GM23338 (cell line): ENCODE measurements around the gene ADGRG1. TPM values are rescaled to one million over a fixed set of nuclear protein-coding genes. Genes with fewer than 3 reads are reported as not detected.

Experiments
- ATAC-seq: fragments of 200-7000 bp; cut with Tn5 transposase; 3 replicates; pipeline ENCODE4 v1.9.1; 2020
- DNase-seq: peaks from one replicate; pipeline ENCODE4 v3.0.0-alpha.2; 2015; ENCODE audit warnings: low spot score
- H2AFZ ChIP-seq: fragments of 200-600 bp; sonication (generic); 2 replicates; pipeline ENCODE4 v1.8.0; 2016; ENCODE audit warnings: antibody characterized with exemption, mild to moderate bottlenecking, moderate library complexity
- H3F3A ChIP-seq: fragments of 200-600 bp; sonication (generic); replicated peaks from 2 replicates; pipeline ENCODE4 v1.8.0; 2017; ENCODE audit warnings: antibody characterized with exemption, mixed run types, low read depth
- H3K27ac ChIP-seq: fragments of 200-600 bp; sonication (generic); 2 replicates; pipeline ENCODE4 v1.6.1; 2016; ENCODE audit warnings: low read depth
- H3K27me3 ChIP-seq: fragments of 200-600 bp; sonication (generic); 2 replicates; pipeline ENCODE4 v1.8.0; 2016; ENCODE audit warnings: mild to moderate bottlenecking, mixed run types, moderate library complexity; ENCODE audit not compliant: insufficient read depth
- H3K36me3 ChIP-seq: fragments of 200-600 bp; sonication (generic); 2 replicates; pipeline ENCODE4 v1.8.0; 2016; ENCODE audit warnings: mild to moderate bottlenecking; ENCODE audit not compliant: insufficient read depth
- H3K4me1 ChIP-seq: fragments of 200-600 bp; sonication (generic); 2 replicates; pipeline ENCODE4 v1.8.0; 2016; ENCODE audit warnings: mild to moderate bottlenecking, moderate library complexity; ENCODE audit not compliant: insufficient read depth
- H3K4me2 ChIP-seq: fragments of 200-600 bp; sonication (generic); 2 replicates; pipeline ENCODE4 v1.7.1; 2017; ENCODE audit warnings: mixed run types
- H3K4me3 ChIP-seq: fragments of 200-600 bp; sonication (generic); 2 replicates; pipeline ENCODE4 v1.6.1; 2016; ENCODE audit warnings: mixed run types
- H3K79me2 ChIP-seq: fragments of 200-600 bp; sonication (generic); replicated peaks from 2 replicates; pipeline ENCODE4 v1.8.0; 2017; ENCODE audit warnings: mild to moderate bottlenecking; ENCODE audit not compliant: insufficient read depth
- H3K9me2 ChIP-seq: fragments of 200-600 bp; sonication (generic); 2 replicates; pipeline ENCODE4 v1.8.0; 2017; ENCODE audit not compliant: insufficient read depth
- H4K20me1 ChIP-seq: fragments of 200-600 bp; sonication (generic); replicated peaks from 2 replicates; pipeline ENCODE4 v1.8.0; 2017; ENCODE audit warnings: mild to moderate bottlenecking; ENCODE audit not compliant: insufficient read depth
- H3K27ac Mint-ChIP-seq: 2 replicates; pipeline ENCODE4 v1.8.0; 2020; ENCODE audit warnings: inconsistent platforms, mild to moderate bottlenecking, moderate library complexity, mixed read lengths
- H3K27me3 Mint-ChIP-seq: 3 replicates; pipeline ENCODE4 v1.8.0; 2022; ENCODE audit warnings: low read depth, mild to moderate bottlenecking, moderate library complexity, mixed read lengths, inconsistent platforms; ENCODE audit not compliant: insufficient read depth, poor library complexity
- H3K36me3 Mint-ChIP-seq: 3 replicates; pipeline ENCODE4 v1.8.0; 2021; ENCODE audit warnings: low read depth, mild to moderate bottlenecking, inconsistent platforms, moderate library complexity, mixed read lengths
- H3K4me1 Mint-ChIP-seq: 3 replicates; pipeline ENCODE4 v1.8.0; 2020; ENCODE audit warnings: mild to moderate bottlenecking, inconsistent platforms, mixed read lengths
- H3K4me3 Mint-ChIP-seq: 3 replicates; pipeline ENCODE4 v1.8.0; 2021; ENCODE audit warnings: moderate library complexity, mild to moderate bottlenecking, inconsistent platforms, mixed read lengths
- H3K9me3 Mint-ChIP-seq: 3 replicates; pipeline ENCODE4 v1.8.0; 2020; ENCODE audit warnings: moderate library complexity, mild to moderate bottlenecking, inconsistent platforms, mixed read lengths
- CREB1 ChIP-seq: fragments of 250-450 bp; sonication (Bioruptor Pico); IDR thresholded peaks from 2 replicates; pipeline ENCODE4 v1.5.0; 2020; ENCODE audit warnings: low read depth, mild to moderate bottlenecking, moderate library complexity
- CTCF ChIP-seq, 2 experiments: fragments of 200-600 bp in 1 of 2; sonication (generic) in 1 of 2; conservative IDR thresholded peaks; 2 replicates each; pipeline versions ENCODE4 v1.5.1 to v1.6.1; 2016 to 2017; ENCODE audit warnings: antibody characterized with exemption in 2 of 2, low read depth in 2 of 2, mild to moderate bottlenecking in 2 of 2, moderate library complexity in 1 of 2
- ETS1 ChIP-seq: IDR thresholded peaks from 2 replicates; pipeline ENCODE4 v1.6.1; 2016; ENCODE audit warnings: antibody characterized with exemption
- EZH2 ChIP-seq: fragments of 200-600 bp; sonication (generic); IDR thresholded peaks from one replicate; pipeline ENCODE4 v1.8.0; 2017; ENCODE audit warnings: antibody characterized with exemption, mild to moderate bottlenecking, low read depth; ENCODE audit not compliant: unreplicated experiment
- EZH2phosphoT487 ChIP-seq: fragments of 200-600 bp; sonication (generic); IDR thresholded peaks from one replicate; pipeline ENCODE4 v1.8.1; 2018; ENCODE audit warnings: antibody characterized with exemption; ENCODE audit not compliant: unreplicated experiment
- JUNB ChIP-seq: IDR thresholded peaks from one replicate; pipeline ENCODE4 v1.6.1; 2016; ENCODE audit warnings: antibody characterized with exemption; ENCODE audit not compliant: unreplicated experiment
- POLR2AphosphoS5 ChIP-seq: IDR thresholded peaks from 2 replicates; pipeline ENCODE4 v1.6.1; 2016; ENCODE audit warnings: antibody characterized with exemption, low read depth
- REST ChIP-seq: IDR thresholded peaks from one replicate; pipeline ENCODE4 v1.6.1; 2018; ENCODE audit warnings: antibody characterized with exemption; ENCODE audit not compliant: unreplicated experiment
- STAT1 ChIP-seq: IDR thresholded peaks from one replicate; pipeline ENCODE4 v1.6.1; 2016; ENCODE audit warnings: antibody characterized with exemption; ENCODE audit not compliant: unreplicated experiment
- ZNF114 ChIP-seq: fragments of 250-450 bp; sonication (Bioruptor Pico); IDR thresholded peaks from 2 replicates; pipeline ENCODE4 v1.5.0; 2020; ENCODE audit warnings: mild to moderate bottlenecking, moderate library complexity
- ZNF331 ChIP-seq: fragments of 250-450 bp; sonication (Bioruptor Pico); IDR thresholded peaks from 2 replicates; pipeline ENCODE4 v1.5.0; 2020; ENCODE audit warnings: low read depth, mild to moderate bottlenecking, moderate library complexity
- polyA plus RNA-seq: library from polyadenylated mRNA; unstranded; fragments of >200 nt; fragmentation: Nextera tagmentation; extraction: Ambion mirVana; gene quantifications from 2 replicates; pipeline ENCODE4 v1.2.1, GENCODE V29; 2016
- total RNA-seq: library from RNA; depleted of rRNA; stranded (reverse); fragments of >200 nt; shearing (Covaris generic); gene quantifications from 2 replicates; pipeline ENCODE4 v1.2.3, GENCODE V29; 2014

Gene ADGRG1
- total and polyA plus RNA-seq, 2 experiments from 2014 or later: 0.14 to 0.47 TPM

- TF ChIP-seq ZNF114 (CRISPR knock-in tag): no peak
- TF ChIP-seq REST: no peak
- TF ChIP-seq ETS1: no peak
- TF ChIP-seq EZH2: no peak
- TF ChIP-seq STAT1: no peak
- TF ChIP-seq JUNB: no peak
- TF ChIP-seq EZH2phosphoT487: no peak
These were observed 72.5 kb downstream of the ADGRG1 start (continued) for GRCh38 chr16:57700781-57701551.

- H3K4me2 ChIP-seq: no peak overlapping the region
- H4K20me1 ChIP-seq: no peaks in the 10 kb centered on the region
- H3K9me3 Mint-ChIP-seq: peaks cover 2% of the 10 kb centered on the region; the same call in 2 of the 3 replicates
- H3K36me3 ChIP-seq: no peaks in the 10 kb centered on the region
- no peaks in the 10 kb centered on the region for H3K9me2 ChIP-seq
- DNase-seq (no peak), ATAC-seq (no peak)
- H3K27me3 ChIP-seq: no peaks in the 10 kb centered on the region
- no peaks in the 10 kb centered on the region for H3K36me3 Mint-ChIP-seq
- H3K27ac ChIP-seq: no peak overlapping the region
- H3K4me3 ChIP-seq: no peak overlapping the region
- H3K27ac Mint-ChIP-seq: no peak overlapping the region
- H2AFZ ChIP-seq: no peak overlapping the region
- peaks cover 5% of the 10 kb centered on the region; the same call in 2 of the 3 replicates for H3K4me1 Mint-ChIP-seq
- no peak overlapping the region for H3K4me3 Mint-ChIP-seq
- H3K27me3 Mint-ChIP-seq: peaks cover 2% of the 10 kb centered on the region
- no peaks in the 10 kb centered on the region for H3K4me1 ChIP-seq
- no peaks in the 10 kb centered on the region for H3F3A ChIP-seq
- no peaks in the 10 kb centered on the region for H3K79me2 ChIP-seq
- TF ChIP-seq JUNB: no peak
- TF ChIP-seq POLR2AphosphoS5: no peak
- TF ChIP-seq CTCF (conservative IDR thresholded peaks at IDR 0.05; ENCODE audit: low read depth in 2 of 2): no peak
- TF ChIP-seq CREB1 (CRISPR knock-in tag): no peak
- TF ChIP-seq EZH2phosphoT487: no peak
- no peak for TF ChIP-seq EZH2
- TF ChIP-seq ZNF331: no peak
These were observed 73.4 kb downstream of the ADGRG1 start for GRCh38 chr16:57701759-57702371.
